ENCODE results near the gene ZNF575. TPM values are rescaled to one million over a fixed set of nuclear protein-coding genes. Genes with fewer than 3 reads are reported as not detected.

ZNF575 gene
- total and polyA plus RNA-seq, 10 of the 15 experiments (the other 5 are each of a cell fraction or from before 2014, with no cell fraction given) = 0.18 to 2.8 (median 0.75) TPM

- H2AFZ ChIP-seq (ENCODE audit: control insufficient read depth, low read depth, low read length) = no peak overlapping the region
- POLR2A ChIA-PET = no interaction called here
- FAIRE-seq (no peak), ATAC-seq (no peak), DNase-seq (ENCODE audit: low read depth, low spot score) (no peak)
- CTCF ChIA-PET = interaction anchor here (3.6 to 4.7 kb wide), 2 partner anchors 12 to 27 kb away, joined by 13 to 52 read pairs; partner anchors contain the start of genes IRGQ and ZNF576
- H4K20me1 ChIP-seq (ENCODE audit: control insufficient read depth, insufficient read depth) = no peaks in the 10 kb centered on the region
- SMC1A ChIA-PET (ENCODE audit: uncharacterized antibody, unreplicated experiment) = interaction anchor here (3.2 kb wide), 1 partner anchor 12 kb away, joined by 15 read pairs; no protein-coding TSS in a partner anchor
- H3K4me3 ChIP-seq = no peak overlapping the region
- no peak for TF ChIP-seq SPI1 (IDR thresholded peaks at IDR 0.05; ENCODE audit: borderline replicate concordance, insufficient read depth, low read depth, low read length)
- no TSS peak for BruUV-seq (replicated peaks)
- H3K27ac ChIP-seq (ENCODE audit: control insufficient read depth, insufficient read depth) = no peak overlapping the region
- no peak overlapping the region for H3K9ac ChIP-seq (ENCODE audit: control insufficient read depth, insufficient read depth, low read length)
- H3K4me2 ChIP-seq (ENCODE audit: control insufficient read depth, insufficient read depth) = 0 out of 2 replicates have a peak overlapping the region, but pooled peaks have one; percentile 19
- WGBS (ENCODE audit: insufficient coverage, insufficient replicate concordance, low lambda C conversion rate, missing lambda C conversion rate) = 50% methylated on average over 2 of the region's 2 CpGs
- no peaks in the 10 kb centered on the region for H3K79me2 ChIP-seq (ENCODE audit: control insufficient read depth, insufficient read depth, low read length)
- RAD21 ChIA-PET (ENCODE audit: unreplicated experiment) = interaction anchor here (0.5 to 3.3 kb wide), 2 partner anchors 13 to 55 kb away, joined by 3 to 18 read pairs; partner anchors contain the start of genes IRGQ and ZNF576
- no peaks in the 10 kb centered on the region; a peak in 1 of 4 replicates for H3K36me3 ChIP-seq (ENCODE audit: control insufficient read depth in 2 of 2, insufficient read depth in 2 of 2, low read length in 1 of 2)
- in situ Hi-C loops (cut with MboI) (no loop called here), intact Hi-C loops (cut with micrococcal nuclease; ENCODE audit: unreplicated experiment) (no loop called here)
- no peaks in the 10 kb centered on the region for H3K9me3 ChIP-seq (replicated peaks; ENCODE audit: control insufficient read depth, insufficient read depth, low read length)
- peaks cover 5% of the 10 kb centered on the region for H3K4me1 ChIP-seq (ENCODE audit: control insufficient read depth, insufficient read depth, low read length)
- no peaks in the 10 kb centered on the region for H3K27me3 ChIP-seq (replicated peaks in 1 of 2; ENCODE audit: control insufficient read depth in 2 of 2, insufficient read depth in 2 of 2, low read length in 1 of 2)
Measured at GRCh38 chr19:43582495-43582894, 49.5 kb downstream of the ZNF575 start.

DNA sequence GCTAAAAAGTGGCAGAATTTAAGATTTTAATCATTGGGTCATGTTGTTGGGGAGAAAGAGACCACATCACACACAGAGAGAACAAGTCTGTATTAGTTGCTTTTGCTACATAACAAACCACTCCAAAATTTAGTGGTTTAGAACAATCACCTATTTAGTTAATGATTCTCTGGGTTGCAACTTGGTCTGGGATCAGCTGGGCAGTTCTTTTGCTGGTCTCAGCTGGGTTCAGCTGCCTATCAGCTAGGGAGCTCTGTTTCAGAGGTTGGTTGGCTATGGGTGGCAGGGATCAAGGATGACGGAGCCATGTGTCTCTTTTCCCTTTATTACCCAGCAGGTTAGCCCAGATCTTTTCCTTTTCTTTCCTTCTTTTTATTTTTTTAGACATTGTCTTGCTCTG, 51.5 kb downstream of the ZNF575 start:
- H3K4me1 ChIP-seq (ENCODE audit: control insufficient read depth, insufficient read depth, low read length) = peaks cover 5% of the 10 kb centered on the region
- no peaks in the 10 kb centered on the region for H4K20me1 ChIP-seq (ENCODE audit: control insufficient read depth, insufficient read depth)
- ATAC-seq (peak; percentile 75), DNase-seq (ENCODE audit: low read depth, low spot score) (no peak), FAIRE-seq (no peak)
- TF ChIP-seq, protein P1, sequence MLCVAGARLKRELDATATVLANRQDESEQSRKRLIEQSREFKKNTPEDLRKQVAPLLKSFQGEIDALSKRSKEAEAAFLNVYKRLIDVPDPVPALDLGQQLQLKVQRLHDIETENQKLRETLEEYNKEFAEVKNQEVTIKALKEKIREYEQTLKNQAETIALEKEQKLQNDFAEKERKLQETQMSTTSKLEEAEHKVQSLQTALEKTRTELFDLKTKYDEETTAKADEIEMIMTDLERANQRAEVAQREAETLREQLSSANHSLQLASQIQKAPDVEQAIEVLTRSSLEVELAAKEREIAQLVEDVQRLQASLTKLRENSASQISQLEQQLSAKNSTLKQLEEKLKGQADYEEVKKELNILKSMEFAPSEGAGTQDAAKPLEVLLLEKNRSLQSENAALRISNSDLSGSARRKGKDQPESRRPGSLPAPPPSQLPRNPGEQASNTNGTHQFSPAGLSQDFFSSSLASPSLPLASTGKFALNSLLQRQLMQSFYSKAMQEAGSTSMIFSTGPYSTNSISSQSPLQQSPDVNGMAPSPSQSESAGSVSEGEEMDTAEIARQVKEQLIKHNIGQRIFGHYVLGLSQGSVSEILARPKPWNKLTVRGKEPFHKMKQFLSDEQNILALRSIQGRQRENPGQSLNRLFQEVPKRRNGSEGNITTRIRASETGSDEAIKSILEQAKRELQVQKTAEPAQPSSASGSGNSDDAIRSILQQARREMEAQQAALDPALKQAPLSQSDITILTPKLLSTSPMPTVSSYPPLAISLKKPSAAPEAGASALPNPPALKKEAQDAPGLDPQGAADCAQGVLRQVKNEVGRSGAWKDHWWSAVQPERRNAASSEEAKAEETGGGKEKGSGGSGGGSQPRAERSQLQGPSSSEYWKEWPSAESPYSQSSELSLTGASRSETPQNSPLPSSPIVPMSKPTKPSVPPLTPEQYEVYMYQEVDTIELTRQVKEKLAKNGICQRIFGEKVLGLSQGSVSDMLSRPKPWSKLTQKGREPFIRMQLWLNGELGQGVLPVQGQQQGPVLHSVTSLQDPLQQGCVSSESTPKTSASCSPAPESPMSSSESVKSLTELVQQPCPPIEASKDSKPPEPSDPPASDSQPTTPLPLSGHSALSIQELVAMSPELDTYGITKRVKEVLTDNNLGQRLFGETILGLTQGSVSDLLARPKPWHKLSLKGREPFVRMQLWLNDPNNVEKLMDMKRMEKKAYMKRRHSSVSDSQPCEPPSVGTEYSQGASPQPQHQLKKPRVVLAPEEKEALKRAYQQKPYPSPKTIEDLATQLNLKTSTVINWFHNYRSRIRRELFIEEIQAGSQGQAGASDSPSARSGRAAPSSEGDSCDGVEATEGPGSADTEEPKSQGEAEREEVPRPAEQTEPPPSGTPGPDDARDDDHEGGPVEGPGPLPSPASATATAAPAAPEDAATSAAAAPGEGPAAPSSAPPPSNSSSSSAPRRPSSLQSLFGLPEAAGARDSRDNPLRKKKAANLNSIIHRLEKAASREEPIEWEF (IDR thresholded peaks at IDR 0.05; ENCODE audit: insufficient replicate concordance, low read depth, low read length) = no peak
- 0 out of 2 replicates have a peak, but pooled peaks have one; percentile 12 for TF ChIP-seq RAD51 (IDR thresholded peaks at IDR 0.05)
- TF ChIP-seq PKNOX1 (IDR thresholded peaks at IDR 0.05) = 0 out of 2 replicates have a peak, but pooled peaks have one; percentile 15
- 0 out of 2 replicates have a peak, but pooled peaks have one; percentile 35 for TF ChIP-seq MTA2 (IDR thresholded peaks at IDR 0.05; ENCODE audit: low read depth)
- TF ChIP-seq, protein P2, sequence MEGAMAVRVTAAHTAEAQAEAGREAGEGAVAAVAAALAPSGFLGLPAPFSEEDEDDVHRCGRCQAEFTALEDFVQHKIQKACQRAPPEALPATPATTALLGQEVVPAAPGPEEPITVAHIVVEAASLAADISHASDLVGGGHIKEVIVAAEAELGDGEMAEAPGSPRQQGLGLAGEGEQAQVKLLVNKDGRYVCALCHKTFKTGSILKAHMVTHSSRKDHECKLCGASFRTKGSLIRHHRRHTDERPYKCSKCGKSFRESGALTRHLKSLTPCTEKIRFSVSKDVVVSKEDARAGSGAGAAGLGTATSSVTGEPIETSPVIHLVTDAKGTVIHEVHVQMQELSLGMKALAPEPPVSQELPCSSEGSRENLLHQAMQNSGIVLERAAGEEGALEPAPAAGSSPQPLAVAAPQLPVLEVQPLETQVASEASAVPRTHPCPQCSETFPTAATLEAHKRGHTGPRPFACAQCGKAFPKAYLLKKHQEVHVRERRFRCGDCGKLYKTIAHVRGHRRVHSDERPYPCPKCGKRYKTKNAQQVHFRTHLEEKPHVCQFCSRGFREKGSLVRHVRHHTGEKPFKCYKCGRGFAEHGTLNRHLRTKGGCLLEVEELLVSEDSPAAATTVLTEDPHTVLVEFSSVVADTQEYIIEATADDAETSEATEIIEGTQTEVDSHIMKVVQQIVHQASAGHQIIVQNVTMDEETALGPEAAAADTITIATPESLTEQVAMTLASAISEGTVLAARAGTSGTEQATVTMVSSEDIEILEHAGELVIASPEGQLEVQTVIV (IDR thresholded peaks at IDR 0.05; ENCODE audit: borderline replicate concordance, partially characterized antibody) = no peak
- intact Hi-C loops (cut with micrococcal nuclease; ENCODE audit: unreplicated experiment) = no loop called here
- H3K36me3 ChIP-seq (ENCODE audit: control insufficient read depth in 2 of 2, insufficient read depth in 2 of 2, low read length in 1 of 2) = no peaks in the 10 kb centered on the region; a peak in 1 of 4 replicates
- H2AFZ ChIP-seq (ENCODE audit: control insufficient read depth, low read depth, low read length) = no peak overlapping the region
- no peak overlapping the region; the same call in 1 of the 2 replicates for H3K4me2 ChIP-seq (ENCODE audit: control insufficient read depth, insufficient read depth)
- H3K27me3 ChIP-seq (replicated peaks in 1 of 2; ENCODE audit: control insufficient read depth in 2 of 2, insufficient read depth in 2 of 2, low read length in 1 of 2) = no peaks in the 10 kb centered on the region
- no peak overlapping the region for H3K27ac ChIP-seq (ENCODE audit: control insufficient read depth, insufficient read depth)
- BruUV-seq (replicated peaks) = no TSS peak
- 100% methylated on average over 1 of the region's 1 CpG for WGBS (ENCODE audit: insufficient coverage, insufficient replicate concordance, low lambda C conversion rate, missing lambda C conversion rate)
- H3K79me2 ChIP-seq (ENCODE audit: control insufficient read depth, insufficient read depth, low read length) = no peaks in the 10 kb centered on the region
- no peaks in the 10 kb centered on the region for H3K9me3 ChIP-seq (replicated peaks; ENCODE audit: control insufficient read depth, insufficient read depth, low read length)
- SMC1A ChIA-PET (ENCODE audit: uncharacterized antibody, unreplicated experiment) = interaction anchor here (0.8 to 3.2 kb wide), 3 partner anchors 10 to 53 kb away, joined by 3 to 15 read pairs (median 14); no protein-coding TSS in a partner anchor
- H3K9ac ChIP-seq (ENCODE audit: control insufficient read depth, insufficient read depth, low read length) = no peak overlapping the region; the same call in 1 of the 2 replicates
- CTCF ChIA-PET = interaction anchor here (0.9 to 4.7 kb wide), 6 partner anchors 10 to 197 kb away, joined by 3 to 52 read pairs (median 6); partner anchors contain the start of genes IRGQ and ZNF576
- H3K4me3 ChIP-seq = no peak overlapping the region
- POLR2A ChIA-PET = interaction anchor here (0.8 to 1.3 kb wide), 5 partner anchors 8 to 146 kb away, joined by 3 read pairs; no protein-coding TSS in a partner anchor
- in situ Hi-C loops (cut with MboI) = no loop called here
- RAD21 ChIA-PET (ENCODE audit: unreplicated experiment) = interaction anchor here (2.0 to 3.3 kb wide), 2 partner anchors 11 to 30 kb away, joined by 10 to 18 read pairs; partner anchors contain the start of genes IRGQ and ZNF576

Data from GM12878 (cell line).